Suprapubic skin (tissue), 4 donors: ENCODE measurements around the gene CLEC11A. TPM values are rescaled to one million over a fixed set of nuclear protein-coding genes. Genes with fewer than 3 reads are reported as not detected.

Experiments
- DNase-seq, 2 donors: peaks; one replicate each; pipeline ENCODE4 v3.0.0-alpha.2; 2019; ENCODE audit warnings: low spot score in 2 of 2
- H3K27ac ChIP-seq: fragments of 200-600 bp; sonication (generic); one replicate; pipeline ENCODE4 v1.5.1; 2019
- H3K27me3 ChIP-seq: fragments of 200-600 bp; sonication (generic); one replicate; pipeline ENCODE4 v1.5.1; 2019
- H3K36me3 ChIP-seq: fragments of 200-600 bp; sonication (generic); one replicate; pipeline ENCODE4 v1.5.1; 2019
- H3K4me1 ChIP-seq: fragments of 200-600 bp; sonication (generic); one replicate; pipeline ENCODE4 v1.5.1; 2019
- H3K4me3 ChIP-seq: fragments of 200-600 bp; sonication (generic); one replicate; pipeline ENCODE4 v1.5.1; 2019; ENCODE audit warnings: mild to moderate bottlenecking
- H3K9me3 ChIP-seq: fragments of 200-600 bp; sonication (generic); one replicate; pipeline ENCODE4 v1.5.1; 2019
- EP300 ChIP-seq: sonication (generic); formaldehyde crosslinking; IDR thresholded peaks from one replicate; pipeline ENCODE4 v1.6.1; 2017; ENCODE audit warnings: antibody characterized with exemption
- POLR2A ChIP-seq, 2 donors: fragments of 450-650 bp; IDR thresholded peaks; one replicate each; pipeline ENCODE4 v1.6.1; 2017; ENCODE audit warnings: antibody characterized with exemption in 2 of 2, mild to moderate bottlenecking in 2 of 2, moderate library complexity in 2 of 2
- POLR2AphosphoS5 ChIP-seq, 3 donors: sonication (generic); formaldehyde crosslinking; IDR thresholded peaks; one replicate each; pipeline ENCODE4 v1.6.1; 2017; ENCODE audit warnings: antibody characterized with exemption in 3 of 3
- WGBS: methylation state at CpG from one replicate; pipeline ENCODE4 v1.1.5; 2018; 5-methylcytosine and 5-hydroxymethylcytosine counted together
- total RNA-seq, 4 donors: library from RNA; depleted of rRNA; stranded (reverse); fragments of >200 nt; gene quantifications; one replicate each; pipeline ENCODE4 v1.1.0, GENCODE V29; 2016
- TF ChIP-seq, protein P1 (sequence below), 2 donors: fragments of 200-600 bp in 1 of 2; fragments of 450-650 bp in 1 of 2; sonication (generic) in 1 of 2; IDR thresholded peaks; one replicate each; pipeline ENCODE4 v1.5.1; 2016 to 2019; ENCODE audit warnings: antibody characterized with exemption in 2 of 2, mild to moderate bottlenecking in 1 of 2, moderate library complexity in 1 of 2

CLEC11A gene
- total RNA-seq, 4 donors from 2014 or later: 5.8 to 14.1 (median 7.7) TPM

DNA sequence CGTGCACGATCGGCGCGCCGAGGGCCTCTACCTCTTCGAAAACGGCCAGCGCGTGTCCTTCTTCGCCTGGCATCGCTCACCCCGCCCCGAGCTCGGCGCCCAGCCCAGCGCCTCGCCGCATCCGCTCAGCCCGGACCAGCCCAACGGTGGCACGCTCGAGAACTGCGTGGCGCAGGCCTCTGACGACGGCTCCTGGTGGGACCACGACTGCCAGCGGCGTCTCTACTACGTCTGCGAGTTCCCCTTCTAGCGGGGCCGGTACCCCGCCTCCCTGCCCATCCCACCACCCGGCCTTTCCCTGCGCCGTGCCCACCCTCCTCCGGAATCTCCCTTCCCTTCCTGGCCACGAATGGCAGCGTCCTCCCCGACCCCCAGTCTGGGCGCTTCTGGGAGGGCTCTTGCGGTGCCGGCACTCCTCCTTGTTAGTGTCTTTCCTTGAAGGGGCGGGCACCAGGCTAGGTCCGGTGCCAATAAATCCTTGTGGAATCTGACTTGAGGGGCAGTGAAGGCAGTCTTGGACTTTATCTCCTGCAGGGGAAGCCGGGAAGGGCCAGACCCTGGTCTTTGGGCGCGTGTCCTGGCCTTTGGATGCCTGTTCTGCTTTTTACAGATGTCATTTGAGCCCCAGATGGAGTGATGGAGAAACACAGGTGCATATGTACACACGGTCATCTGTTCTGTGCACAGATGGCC lies 2.2 kb downstream of the CLEC11A start:
- WGBS: 6% methylated on average over 18 of the region's 52 CpGs
- TF ChIP-seq POLR2AphosphoS5 (IDR thresholded peaks at IDR 0.05) (peak in 1 of 3 donors; percentile 41), POLR2A (IDR thresholded peaks at IDR 0.05) (no peak)
- H3K4me3 ChIP-seq: peak overlapping the region; percentile 61
- H3K36me3 ChIP-seq: no peaks in the 10 kb centered on the region
- H3K27ac ChIP-seq: peak overlapping the region; percentile 62
- H3K9me3 ChIP-seq: no peaks in the 10 kb centered on the region
- DNase-seq: no peak
- H3K27me3 ChIP-seq: peaks cover 23% of the 10 kb centered on the region
- peaks cover 45% of the 10 kb centered on the region for H3K4me1 ChIP-seq

DNA sequence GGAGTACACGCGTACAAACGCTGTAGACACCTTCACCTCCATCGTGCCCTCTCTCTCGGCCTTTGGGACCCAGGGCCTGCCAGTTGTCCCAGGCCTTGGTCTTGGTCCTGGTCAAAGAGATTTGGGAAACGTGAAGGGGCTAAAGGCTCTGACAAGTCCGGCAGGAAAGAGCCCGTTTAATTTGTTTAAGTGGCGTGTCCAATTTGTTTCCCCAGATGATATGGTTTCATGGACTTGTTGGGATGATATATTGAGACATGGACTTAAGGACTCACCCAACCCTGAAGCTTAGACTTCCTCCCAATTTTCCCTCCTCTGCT lies 2.7 kb downstream of the CLEC11A start:
- 82% methylated on average over 9 of the region's 9 CpGs for WGBS
- TF ChIP-seq, protein P1, sequence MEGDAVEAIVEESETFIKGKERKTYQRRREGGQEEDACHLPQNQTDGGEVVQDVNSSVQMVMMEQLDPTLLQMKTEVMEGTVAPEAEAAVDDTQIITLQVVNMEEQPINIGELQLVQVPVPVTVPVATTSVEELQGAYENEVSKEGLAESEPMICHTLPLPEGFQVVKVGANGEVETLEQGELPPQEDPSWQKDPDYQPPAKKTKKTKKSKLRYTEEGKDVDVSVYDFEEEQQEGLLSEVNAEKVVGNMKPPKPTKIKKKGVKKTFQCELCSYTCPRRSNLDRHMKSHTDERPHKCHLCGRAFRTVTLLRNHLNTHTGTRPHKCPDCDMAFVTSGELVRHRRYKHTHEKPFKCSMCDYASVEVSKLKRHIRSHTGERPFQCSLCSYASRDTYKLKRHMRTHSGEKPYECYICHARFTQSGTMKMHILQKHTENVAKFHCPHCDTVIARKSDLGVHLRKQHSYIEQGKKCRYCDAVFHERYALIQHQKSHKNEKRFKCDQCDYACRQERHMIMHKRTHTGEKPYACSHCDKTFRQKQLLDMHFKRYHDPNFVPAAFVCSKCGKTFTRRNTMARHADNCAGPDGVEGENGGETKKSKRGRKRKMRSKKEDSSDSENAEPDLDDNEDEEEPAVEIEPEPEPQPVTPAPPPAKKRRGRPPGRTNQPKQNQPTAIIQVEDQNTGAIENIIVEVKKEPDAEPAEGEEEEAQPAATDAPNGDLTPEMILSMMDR (IDR thresholded peaks at IDR 0.05): no peak
- TF ChIP-seq POLR2AphosphoS5 (IDR thresholded peaks at IDR 0.05) (no peak), EP300 (no peak), POLR2A (IDR thresholded peaks at IDR 0.05) (no peak)
- Histone ChIP-seq H3K4me3 (peak overlapping the region; percentile 61), H3K4me1 (peaks cover 45% of the 10 kb centered on the region), H3K9me3 (no peaks in the 10 kb centered on the region), H3K27ac (no peak overlapping the region), H3K36me3 (no peaks in the 10 kb centered on the region), H3K27me3 (peaks cover 23% of the 10 kb centered on the region)
- DNase-seq: no peak

DNA sequence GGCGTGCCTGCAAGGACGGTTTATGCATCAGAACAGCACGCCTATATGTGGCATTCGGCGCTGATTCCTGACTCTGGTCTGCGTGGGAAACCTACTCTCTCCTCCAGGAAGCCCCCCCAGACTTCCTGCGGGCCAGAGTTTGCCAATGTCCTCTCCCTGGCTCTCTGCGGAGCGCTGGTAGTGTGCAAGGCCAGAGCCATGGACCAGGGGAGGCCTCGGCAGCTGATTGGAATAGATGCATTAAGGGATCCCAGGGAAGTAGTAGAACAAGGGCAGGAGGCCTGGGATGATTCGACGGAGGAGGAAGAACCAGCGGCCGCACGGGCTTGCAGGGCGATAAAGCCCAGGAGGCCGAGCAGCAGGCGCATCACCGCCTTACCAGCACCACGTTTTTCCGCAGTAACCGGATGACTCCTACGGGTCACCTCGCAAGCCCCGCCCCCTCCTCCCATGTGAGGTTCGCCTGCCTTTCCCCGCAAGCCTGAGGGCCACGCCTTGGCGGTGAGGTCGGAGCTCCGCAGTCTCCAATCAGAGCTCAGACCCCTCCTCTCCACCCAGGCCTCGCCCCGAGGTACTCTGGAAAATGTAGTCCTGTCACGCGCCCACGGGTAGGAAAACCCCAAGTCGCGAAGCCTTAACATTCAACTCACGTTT lies 5.0 kb downstream of the CLEC11A start:
- no peaks in the 10 kb centered on the region for H3K36me3 ChIP-seq
- WGBS: 22% methylated on average over 34 of the region's 39 CpGs
- no peaks in the 10 kb centered on the region for H3K9me3 ChIP-seq
- peaks cover 37% of the 10 kb centered on the region for H3K4me1 ChIP-seq
- TF ChIP-seq, protein P1 (IDR thresholded peaks at IDR 0.05): no peak
- no peak for TF ChIP-seq POLR2A (IDR thresholded peaks at IDR 0.05)
- TF ChIP-seq POLR2AphosphoS5 (IDR thresholded peaks at IDR 0.05): no peak
- TF ChIP-seq EP300: no peak
- H3K4me3 ChIP-seq: no peak overlapping the region
- DNase-seq: peak; percentile 81 to 88
- peaks cover 18% of the 10 kb centered on the region for H3K27me3 ChIP-seq
- H3K27ac ChIP-seq: no peak overlapping the region

DNA sequence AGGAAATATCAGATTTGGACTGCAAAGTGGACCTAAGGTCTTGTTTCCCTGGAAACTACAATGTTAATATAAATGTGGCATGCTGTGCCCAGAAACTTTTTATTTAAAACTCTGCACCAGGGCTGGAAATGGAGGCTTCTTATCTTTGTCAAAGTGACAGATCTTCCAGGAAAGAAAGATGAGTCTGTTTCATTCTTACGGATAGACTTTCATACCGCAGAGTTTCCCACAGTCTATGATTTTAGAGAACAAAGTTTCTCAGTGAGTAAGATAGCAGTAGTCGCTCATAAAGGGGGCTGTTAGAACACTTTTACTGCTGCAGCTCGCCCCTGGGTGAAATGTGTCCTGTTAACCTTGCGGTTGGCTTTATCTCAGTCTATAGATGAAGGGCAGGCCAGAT lies 6.7 kb downstream of the CLEC11A start:
- no peak overlapping the region for H3K27ac ChIP-seq
- WGBS: 71% methylated on average over 5 of the region's 5 CpGs
- no peaks in the 10 kb centered on the region for H3K36me3 ChIP-seq
- DNase-seq: no peak
- peaks cover 24% of the 10 kb centered on the region for H3K4me1 ChIP-seq
- H3K4me3 ChIP-seq: no peak overlapping the region
- no peaks in the 10 kb centered on the region for H3K9me3 ChIP-seq
- H3K27me3 ChIP-seq: peaks cover 23% of the 10 kb centered on the region
- no peak for TF ChIP-seq POLR2AphosphoS5 (IDR thresholded peaks at IDR 0.05)
- no peak for TF ChIP-seq EP300
- TF ChIP-seq POLR2A (IDR thresholded peaks at IDR 0.05): no peak
- TF ChIP-seq, protein P1 (IDR thresholded peaks at IDR 0.05): no peak

DNA sequence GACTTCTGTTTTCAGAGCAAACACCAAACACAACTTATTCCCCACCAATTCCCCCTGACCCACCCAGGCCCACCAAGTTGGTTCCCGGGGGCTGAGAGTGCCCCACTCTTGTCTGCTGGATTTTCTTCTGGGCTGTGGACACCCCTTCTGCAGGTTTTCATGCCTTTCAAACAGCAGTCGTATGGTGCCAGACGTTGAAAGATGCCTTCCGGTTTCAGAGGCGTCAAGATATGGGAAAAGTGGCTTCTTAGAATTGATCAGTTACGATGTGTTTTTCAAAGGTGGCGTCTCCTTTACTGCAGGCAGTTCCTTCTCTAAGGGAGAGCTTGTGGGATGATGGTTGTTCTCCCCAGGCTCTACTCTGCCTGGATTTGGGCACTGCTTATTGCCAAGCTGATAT lies 12.7 kb downstream of the CLEC11A start:
- DNase-seq: no peak
- TF ChIP-seq POLR2AphosphoS5 (IDR thresholded peaks at IDR 0.05): no peak
- 64% methylated on average over 7 of the region's 7 CpGs for WGBS
- Histone ChIP-seq H3K9me3 (no peaks in the 10 kb centered on the region), H3K4me1 (no peaks in the 10 kb centered on the region), H3K27me3 (peaks cover 60% of the 10 kb centered on the region), H3K27ac (no peak overlapping the region), H3K36me3 (no peaks in the 10 kb centered on the region), H3K4me3 (no peak overlapping the region)

DNA sequence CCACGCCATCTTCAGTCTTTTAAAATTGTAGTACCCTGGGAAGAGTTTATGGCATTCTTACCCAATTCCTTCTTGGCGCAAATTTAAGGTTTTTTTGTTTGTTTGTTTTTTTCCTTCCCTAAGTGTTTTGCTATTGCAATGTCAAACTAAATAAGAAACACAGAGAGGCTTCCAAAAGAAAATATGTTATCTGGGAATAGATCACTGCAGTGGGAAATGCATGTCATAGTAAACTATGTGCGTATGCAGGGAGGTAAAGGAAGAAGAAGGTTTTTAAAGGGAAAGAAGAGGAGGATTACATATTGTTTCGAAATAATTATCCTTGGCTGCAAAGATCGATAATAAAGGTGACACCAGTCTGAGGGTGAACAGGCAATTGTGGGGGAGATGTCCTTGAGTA lies 13.2 kb downstream of the CLEC11A start:
- Histone ChIP-seq H3K4me3 (no peak overlapping the region), H3K4me1 (no peaks in the 10 kb centered on the region), H3K9me3 (no peaks in the 10 kb centered on the region), H3K27me3 (peaks cover 65% of the 10 kb centered on the region), H3K36me3 (no peaks in the 10 kb centered on the region), H3K27ac (no peak overlapping the region)
- TF ChIP-seq POLR2AphosphoS5 (IDR thresholded peaks at IDR 0.05) (no peak), POLR2A (IDR thresholded peaks at IDR 0.05) (no peak), EP300 (no peak)
- TF ChIP-seq, protein P1 (IDR thresholded peaks at IDR 0.05): no peak
- no peak for DNase-seq
- 68% methylated on average over 5 of the region's 5 CpGs for WGBS
